H1 (cell line): ENCODE results near the gene ASB16. TPM values are rescaled to one million over a fixed set of nuclear protein-coding genes. Genes with fewer than 3 reads are reported as not detected.
A peak's percentile ranks its signal among the peaks of the same experiment; 100 is the strongest.

Experiments used
- CTCF ChIA-PET: fragments of 300-600 bp; sonication (Branson Sonifier 250); formaldehyde crosslinking; loops from one replicate; lab custom pipeline; 2021; ENCODE audit not compliant: partially characterized antibody; lab: Charles Lee
- POLR2A ChIA-PET: fragments of 300-600 bp; sonication (Branson Sonifier 250); formaldehyde crosslinking; loops from one replicate; lab custom pipeline; 2021; ENCODE audit warnings: inconsistent platforms; ENCODE audit not compliant: partially characterized antibody; lab: Charles Lee
- DNase-seq, 2 experiments: peaks; one replicate each; pipeline versions ENCODE4 v3.0.0 to v3.0.0-alpha.2; 2010 to 2022; ENCODE audit warnings: low spot score in 2 of 2, low read depth in 1 of 2, mixed read lengths in 1 of 2
- FAIRE-seq: peaks from 2 replicates; lab custom pipeline; 2011; peaks lifted over from hg19 to GRCh38; lab: Jason Lieb, UNC
- H2AFZ ChIP-seq: 2 replicates; pipeline ENCODE4 v1.8.1; 2012; ENCODE audit warnings: low read length, inconsistent platforms
- H2AK5ac ChIP-seq: 2 replicates; pipeline ENCODE4 v1.6.1; 2013; ENCODE audit warnings: low read depth, low read length
- H2BK120ac ChIP-seq: replicated peaks from 2 replicates; pipeline ENCODE3; 2013; ENCODE audit warnings: low read depth, low read length, inconsistent platforms
- H2BK12ac ChIP-seq: 2 replicates; pipeline ENCODE4 v1.6.1; 2013; ENCODE audit warnings: low read depth, low read length
- H2BK15ac ChIP-seq: 2 replicates; pipeline ENCODE4 v1.6.1; 2013; ENCODE audit warnings: low read length
- H2BK20ac ChIP-seq: 2 replicates; pipeline ENCODE4 v1.6.1; 2013; ENCODE audit warnings: low read length
- H2BK5ac ChIP-seq: 2 replicates; pipeline ENCODE4 v1.6.1; 2013; ENCODE audit warnings: low read depth, low read length
- H3K14ac ChIP-seq: 2 replicates; pipeline ENCODE4 v1.6.1; 2013; ENCODE audit warnings: inconsistent platforms; ENCODE audit not compliant: insufficient read length
- H3K18ac ChIP-seq: 2 replicates; pipeline ENCODE4 v1.6.1; 2013; ENCODE audit warnings: low read length; ENCODE audit errors: extremely low read depth
- H3K23ac ChIP-seq: 2 replicates; pipeline ENCODE4 v1.6.1; 2013; ENCODE audit warnings: inconsistent platforms; ENCODE audit not compliant: insufficient read length
- H3K23me2 ChIP-seq: 2 replicates; pipeline ENCODE4 v1.6.1; 2013; ENCODE audit warnings: low read depth, low read length
- H3K27ac ChIP-seq: 2 replicates; pipeline ENCODE4 v1.6.1; 2011; ENCODE audit warnings: low read depth, low read length, inconsistent platforms
- H3K27me3 ChIP-seq, 4 experiments: replicated peaks in 1 of 4; 1 replicate in 1 of 4; 2 replicates in 3 of 4; pipeline versions ENCODE4 v1.6.1 to v1.8.1; 2011 to 2013; ENCODE audit warnings: low read length in 3 of 4, mild to moderate bottlenecking in 3 of 4, inconsistent platforms in 2 of 4, mixed read lengths in 2 of 4, moderate library complexity in 1 of 4; ENCODE audit not compliant: control insufficient read depth in 3 of 4, insufficient read depth in 3 of 4; ENCODE audit errors: extremely low read depth in 1 of 4
- H3K36me3 ChIP-seq, 4 experiments: 2 replicates each; pipeline versions ENCODE4 v1.6.1 to v1.8.1; 2011 to 2013; ENCODE audit warnings: mild to moderate bottlenecking in 4 of 4, low read length in 3 of 4, moderate library complexity in 2 of 4, control low read depth in 1 of 4, inconsistent platforms in 1 of 4; ENCODE audit not compliant: insufficient read depth in 4 of 4, control insufficient read depth in 2 of 4
- H3K4ac ChIP-seq: replicated peaks from 2 replicates; pipeline ENCODE3; 2013; ENCODE audit warnings: low read length, low read depth, mixed read lengths, inconsistent platforms; ENCODE audit not compliant: insufficient read length
- H3K4me1 ChIP-seq, 4 experiments: replicated peaks in 1 of 4; 1 replicate in 1 of 4; 2 replicates in 3 of 4; pipeline versions ENCODE4 v1.6.1 to v1.8.1; 2011 to 2013; ENCODE audit warnings: low read length in 3 of 4, inconsistent platforms in 2 of 4, mixed read lengths in 1 of 4; ENCODE audit not compliant: insufficient read depth in 4 of 4, control insufficient read depth in 3 of 4
- H3K4me2 ChIP-seq, 2 experiments: 2 replicates each; pipeline versions ENCODE4 v1.6.1 to v1.8.1; 2011 to 2013; ENCODE audit warnings: low read depth in 2 of 2, low read length in 2 of 2, control low read depth in 1 of 2, inconsistent platforms in 1 of 2, mild to moderate bottlenecking in 1 of 2; ENCODE audit not compliant: insufficient read depth in 1 of 2
- H3K4me3 ChIP-seq, 4 experiments: fragments of 200-600, 300-600 bp in 1 of 4; sonication (generic), shearing (Covaris generic), sonication (Bioruptor Twin) in 1 of 4; 2 replicates each; pipeline versions ENCODE4 v1.5.1 to v1.8.1; 2011 to 2016; ENCODE audit warnings: low read length in 4 of 4, low read depth in 3 of 4, control low read depth in 2 of 4, inconsistent platforms in 2 of 4, mild to moderate bottlenecking in 2 of 4, mixed read lengths in 1 of 4, moderate library complexity in 1 of 4; ENCODE audit not compliant: insufficient read depth in 2 of 4; ENCODE audit errors: extremely low read depth in 1 of 4
- H3K56ac ChIP-seq: replicated peaks from 2 replicates; pipeline ENCODE3; 2013; ENCODE audit warnings: low read depth, mild to moderate bottlenecking, mixed read lengths, low read length, inconsistent platforms; ENCODE audit not compliant: insufficient read length
- H3K79me1 ChIP-seq: 2 replicates; pipeline ENCODE4 v1.6.1; 2013; ENCODE audit warnings: low read depth, low read length, control low read depth
- H3K79me2 ChIP-seq, 2 experiments: 2 replicates each; pipeline versions ENCODE4 v1.6.1 to v1.8.1; 2012 to 2013; ENCODE audit warnings: low read length in 2 of 2, mild to moderate bottlenecking in 2 of 2, inconsistent platforms in 1 of 2; ENCODE audit not compliant: insufficient read depth in 2 of 2, control insufficient read depth in 1 of 2
- H3K9ac ChIP-seq, 4 experiments: replicated peaks in 1 of 4; 1 replicate in 1 of 4; 2 replicates in 3 of 4; pipeline versions ENCODE4 v1.6.1 to v1.8.1; 2011 to 2013; ENCODE audit warnings: low read depth in 3 of 4, low read length in 3 of 4, control low read depth in 2 of 4, mild to moderate bottlenecking in 2 of 4, moderate library complexity in 2 of 4, inconsistent platforms in 1 of 4; ENCODE audit errors: extremely low read depth in 1 of 4
- H3K9me3 ChIP-seq, 2 experiments: 2 replicates each; pipeline versions ENCODE4 v1.6.1 to v1.8.1; 2012 to 2013; ENCODE audit warnings: mild to moderate bottlenecking in 2 of 2, moderate library complexity in 2 of 2, control low read depth in 1 of 2, inconsistent platforms in 1 of 2, low read depth in 1 of 2, low read length in 1 of 2, mixed read lengths in 1 of 2; ENCODE audit not compliant: insufficient read depth in 2 of 2
- H4K20me1 ChIP-seq, 2 experiments: replicated peaks in 1 of 2; 2 replicates each; pipeline versions ENCODE3 to v1.8.1; 2011 to 2013; ENCODE audit warnings: inconsistent platforms in 2 of 2, low read length in 2 of 2, mild to moderate bottlenecking in 1 of 2; ENCODE audit not compliant: insufficient read depth in 2 of 2, control insufficient read depth in 1 of 2
- H4K5ac ChIP-seq: 2 replicates; pipeline ENCODE4 v1.6.1; 2013; ENCODE audit warnings: low read length, low read depth, mixed read lengths, inconsistent platforms; ENCODE audit not compliant: insufficient read length
- H4K8ac ChIP-seq: 2 replicates; pipeline ENCODE4 v1.8.0; 2013; ENCODE audit warnings: mild to moderate bottlenecking, moderate library complexity, low read length, inconsistent platforms; ENCODE audit not compliant: insufficient read depth; ENCODE audit errors: extremely low read depth
- H4K91ac ChIP-seq: replicated peaks from 2 replicates; pipeline ENCODE3; 2013; ENCODE audit warnings: low read length, mixed read lengths, inconsistent platforms; ENCODE audit not compliant: insufficient read length
- BACH1 ChIP-seq: IDR thresholded peaks from 2 replicates; pipeline ENCODE4 v1.6.1; 2012; ENCODE audit warnings: low read length, improper control_type of control experiment
- BCL11A ChIP-seq, 2 experiments: IDR thresholded peaks; one replicate each; pipeline ENCODE4 v1.6.1; 2011; ENCODE audit warnings: low read depth in 2 of 2, low read length in 2 of 2, mild to moderate bottlenecking in 2 of 2
- CEBPB ChIP-seq: IDR thresholded peaks from 2 replicates; pipeline ENCODE4 v1.6.1; 2012; ENCODE audit warnings: low read depth, low read length
- CTBP2 ChIP-seq: IDR thresholded peaks from 2 replicates; pipeline ENCODE4 v1.7.0; 2011; ENCODE audit warnings: borderline replicate concordance, mild to moderate bottlenecking, moderate library complexity, mixed read lengths, low read length; ENCODE audit not compliant: insufficient read depth, insufficient read length
- GTF2F1 ChIP-seq: IDR thresholded peaks from 2 replicates; pipeline ENCODE4 v1.6.1; 2012; ENCODE audit warnings: low read depth, low read length, improper control_type of control experiment, borderline replicate concordance
- HDAC6 ChIP-seq: IDR thresholded peaks from one replicate; pipeline ENCODE4 v1.7.1; 2012; ENCODE audit warnings: low read depth, mild to moderate bottlenecking, inconsistent platforms, low read length, moderate library complexity
- POLR2A ChIP-seq, 2 experiments: IDR thresholded peaks; 1 replicate in 1 of 2; 2 replicates in 1 of 2; pipeline ENCODE4 v1.6.1; 2011; ENCODE audit warnings: low read depth in 2 of 2, low read length in 2 of 2, mild to moderate bottlenecking in 2 of 2; ENCODE audit errors: control extremely low read depth in 1 of 2
- RXRA ChIP-seq: IDR thresholded peaks from 2 replicates; pipeline ENCODE4 v1.6.1; 2011; ENCODE audit warnings: low read depth, mild to moderate bottlenecking, low read length, moderate library complexity; ENCODE audit not compliant: insufficient read depth
- SP1 ChIP-seq: IDR thresholded peaks from 2 replicates; pipeline ENCODE4 v1.6.1; 2011; ENCODE audit warnings: low read depth, low read length
- SP2 ChIP-seq: IDR thresholded peaks from 2 replicates; pipeline ENCODE4 v1.6.1; 2012; ENCODE audit warnings: mild to moderate bottlenecking, low read length, inconsistent platforms
- SP4 ChIP-seq: IDR thresholded peaks from 2 replicates; pipeline ENCODE4 v1.6.1; 2012; ENCODE audit warnings: low read length, inconsistent platforms
- TAF1 ChIP-seq: IDR thresholded peaks from 2 replicates; pipeline ENCODE4 v1.6.1; 2011; ENCODE audit warnings: mild to moderate bottlenecking, low read depth, low read length
- TBP ChIP-seq: IDR thresholded peaks from 2 replicates; pipeline ENCODE4 v1.6.1; 2011; ENCODE audit warnings: low read depth, low read length, improper control_type of control experiment
- TCF12 ChIP-seq: IDR thresholded peaks from 2 replicates; pipeline ENCODE4 v1.6.1; 2011; ENCODE audit warnings: low read depth, mild to moderate bottlenecking, low read length
- TEAD4 ChIP-seq: IDR thresholded peaks from 2 replicates; pipeline ENCODE4 v1.6.1; 2012; ENCODE audit warnings: low read depth, low read length, inconsistent platforms, mixed read lengths
- WGBS, 2 experiments: shearing (Covaris generic) in 1 of 2; methylation state at CpG; one replicate each; pipeline versions ENCODE4 v1.1.6 to v1.1.7; 2013 to 2015; ENCODE audit warnings: low lambda C conversion rate in 2 of 2, mixed read lengths in 2 of 2, inconsistent platforms in 1 of 2, low coverage in 1 of 2, missing lambda C conversion rate in 1 of 2; ENCODE audit not compliant: insufficient replicate concordance in 2 of 2, insufficient coverage in 1 of 2, insufficient read length in 1 of 2; ENCODE audit errors: extremely low coverage in 1 of 2, missing lambda C conversion rate in 1 of 2; 5-methylcytosine and 5-hydroxymethylcytosine counted together
- polyA plus RNA-seq, 7 experiments: library from polyadenylated mRNA; depleted of rRNA in 3 of 7; stranded (reverse) in 5 of 7; unstranded in 2 of 7; fragments of >200 nt in 5 of 7; fragments of 200-250 nt in 2 of 7; gene quantifications; 1 replicate in 5 of 7; 2 replicates in 1 of 7; 4 replicates in 1 of 7; pipeline versions ENCODE4 v1.2.1 to v1.2.3, GENCODE V29; 2011 to 2013; ENCODE audit warnings: missing spikeins in 2 of 7, mixed read lengths in 2 of 7
- total RNA-seq: library from RNA; stranded (reverse); fragmentation: NEBNext Ultra II Directional; extraction: Animal tissue kit (Norgen Biotek cat#: 25700); gene quantifications from 2 replicates; pipeline ENCODE4 v1.2.1, GENCODE V29; 2021

ASB16 gene
- total and polyA plus RNA-seq, 2 of the 8 experiments (the other 6 are each of a cell fraction or from before 2014, with no cell fraction given): 0.05 TPM; not detected in 1

- Histone ChIP-seq H3K56ac (no peak overlapping the region), H4K91ac (peak overlapping the region; percentile 69), H3K4me1 (peaks cover 9 to 16% (median 15%) of the 10 kb centered on the region in 4 experiments), H4K5ac (no peak overlapping the region), H3K27me3 (no peaks in the 10 kb centered on the region), H3K4me2 (no peak overlapping the region), H2BK15ac (no peak overlapping the region), H2BK5ac (no peak overlapping the region), H2AFZ (no peak overlapping the region), H3K23me2 (no peaks in the 10 kb centered on the region; the same call in 1 of the 2 replicates), H3K18ac (no peak overlapping the region), H3K23ac (no peak overlapping the region), H3K79me2 (no peaks in the 10 kb centered on the region)
- TF ChIP-seq BCL11A (IDR thresholded peaks at IDR 0.05; ENCODE audit: low read depth in 2 of 2, low read length in 2 of 2): no peak
- no peak for TF ChIP-seq CEBPB
- TF ChIP-seq HDAC6: no peak
- TF ChIP-seq GTF2F1: no peak
- TF ChIP-seq TBP: no peak
- TF ChIP-seq SP2: no peak
- TF ChIP-seq TCF12: no peak
- no peak for TF ChIP-seq BACH1
- TF ChIP-seq TAF1: no peak
- TF ChIP-seq RXRA: no peak
- TF ChIP-seq CTBP2: no peak
- TF ChIP-seq POLR2A (IDR thresholded peaks at IDR 0.05; ENCODE audit: control extremely low read depth in 1 of 2, low read depth in 2 of 2, low read length in 2 of 2): no peak
- TF ChIP-seq TEAD4: no peak
- no peak for TF ChIP-seq SP1
- TF ChIP-seq SP4: no peak
- TF ChIP-seq, all 59 proteins: peak for 0
- H3K9me3 ChIP-seq: no peaks in the 10 kb centered on the region
- no peaks in the 10 kb centered on the region for H3K79me1 ChIP-seq
- no peak overlapping the region for H3K27ac ChIP-seq
- H3K9ac ChIP-seq: no peak overlapping the region
- no peak overlapping the region for H3K4ac ChIP-seq
- H3K36me3 ChIP-seq: no peaks in the 10 kb centered on the region
- no peaks in the 10 kb centered on the region for H4K20me1 ChIP-seq
- H2AK5ac ChIP-seq: no peak overlapping the region
- no peak overlapping the region for H3K4me3 ChIP-seq
- DNase-seq (no peak), FAIRE-seq (no peak)
- no peak overlapping the region for H2BK20ac ChIP-seq
- no peak overlapping the region for H2BK120ac ChIP-seq
- ChIA-PET POLR2A (interaction anchor here (1.1 to 1.4 kb wide), 2 partner anchors 12 to 68 kb away, joined by 4 to 5 read pairs; partner anchors contain the start of genes HDAC5 and LSM12), CTCF (interaction anchor here (0.6 to 4.4 kb wide), 8 partner anchors 11 to 217 kb away, joined by 3 to 26 read pairs (median 3); partner anchors contain the start of gene HDAC5)
- no peak overlapping the region for H3K14ac ChIP-seq
- H2BK12ac ChIP-seq: no peak overlapping the region
- no peak overlapping the region for H4K8ac ChIP-seq
- 91% methylated on average over 8 of the region's 9 CpGs; no CpG with 5 or more reads in 1 of the 2 experiments for WGBS, 2 experiments
Observed at GRCh38 chr17:44134752-44135568, 35.5 kb upstream of the ASB16 start.
